ENCODE data around the gene SMAD7. TPM values are rescaled to one million over a fixed set of nuclear protein-coding genes. Genes with fewer than 3 reads are reported as not detected.
A peak's percentile ranks its signal among the peaks of the same experiment; 100 is the strongest.

Gene SMAD7
- total and polyA plus RNA-seq, 2 donors: 7.8 to 9.3 TPM

- WGBS: 68% methylated on average over 15 of the region's 15 CpGs
- H3K27ac ChIP-seq (ENCODE audit: low read depth in 1 of 2, low read length in 1 of 2): no peak overlapping the region
- H3K27me3 ChIP-seq (ENCODE audit: control insufficient read depth in 2 of 2, insufficient read depth in 1 of 2, low read length in 1 of 2): peaks cover 0 to 59% of the 10 kb centered on the region in 2 donors
- no peaks in the 10 kb centered on the region for H3K36me3 ChIP-seq (ENCODE audit: control insufficient read depth in 2 of 2, insufficient read depth in 2 of 2, low read length in 1 of 2)
- no peak overlapping the region for H3K4me3 ChIP-seq (ENCODE audit: low read length in 2 of 2)
- H3K4me1 ChIP-seq (ENCODE audit: control insufficient read depth in 2 of 2, insufficient read depth in 2 of 2, low read length in 2 of 2): peaks cover 7 to 52% of the 10 kb centered on the region in 2 donors
- H3K9me3 ChIP-seq (ENCODE audit: control insufficient read depth in 2 of 2, insufficient read depth in 1 of 2, low read length in 1 of 2): no peaks in the 10 kb centered on the region
- peak in 1 of 9 donors; percentile 31 for DNase-seq (ENCODE audit: low read depth in 6 of 9, low spot score in 9 of 9)
Observed at GRCh38 chr18:48923746-48924629, 26.8 kb downstream of the SMAD7 start.

DNA sequence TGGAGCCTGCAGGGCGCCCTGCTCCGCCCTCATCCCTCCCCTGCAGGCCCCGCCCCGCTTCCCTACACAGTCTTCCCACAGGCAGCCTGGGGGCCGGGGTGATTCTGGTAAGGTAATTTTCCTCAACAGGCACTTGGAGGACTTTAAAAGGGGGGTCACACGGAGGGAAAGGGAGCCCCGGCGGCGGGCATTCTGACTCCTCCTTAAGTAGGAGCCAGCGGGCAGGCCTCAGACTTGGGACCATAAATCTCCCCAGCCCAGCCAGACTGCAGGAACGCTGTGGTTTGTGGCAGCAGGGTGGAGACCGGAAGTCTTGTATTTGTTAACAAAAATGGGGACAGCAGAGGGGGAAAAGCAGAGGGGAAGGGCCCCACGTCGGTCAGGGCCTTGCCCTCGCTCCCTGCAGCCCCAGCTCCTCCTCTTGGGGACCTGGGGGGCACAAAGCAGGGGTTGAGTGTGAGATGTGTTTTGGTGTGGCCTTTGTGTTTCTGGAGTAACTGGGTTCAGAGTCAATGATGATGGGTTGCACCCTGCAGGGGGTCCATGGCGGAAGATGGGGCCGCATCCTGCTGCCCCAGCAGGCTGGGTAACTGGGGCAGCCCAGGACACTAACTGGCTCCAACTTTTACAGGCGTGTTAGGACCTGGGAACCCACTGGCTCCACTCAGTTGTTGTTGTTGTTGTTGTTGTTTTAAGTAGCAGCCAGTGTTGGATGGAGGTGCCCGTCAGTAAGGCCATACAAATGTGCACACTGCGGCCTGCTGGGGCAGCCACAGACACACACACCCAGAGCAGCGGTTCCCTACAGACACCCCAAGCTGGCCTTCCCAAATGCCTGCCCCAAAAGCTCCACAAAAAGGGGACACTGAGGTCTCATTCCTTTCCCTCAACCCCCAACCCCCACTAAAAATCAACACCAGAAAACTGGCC lies 27.7 kb downstream of the SMAD7 start:
- WGBS: 43% methylated on average over 21 of the region's 21 CpGs
- peaks cover 0 to 54% of the 10 kb centered on the region in 2 donors for H3K27me3 ChIP-seq (ENCODE audit: control insufficient read depth in 2 of 2, insufficient read depth in 1 of 2, low read length in 1 of 2)
- DNase-seq (ENCODE audit: low read depth in 6 of 9, low spot score in 9 of 9): peak in 1 of 9 donors; percentile 38
- H3K36me3 ChIP-seq (ENCODE audit: control insufficient read depth in 2 of 2, insufficient read depth in 2 of 2, low read length in 1 of 2): no peaks in the 10 kb centered on the region
- H3K9me3 ChIP-seq (ENCODE audit: control insufficient read depth in 2 of 2, insufficient read depth in 1 of 2, low read length in 1 of 2): no peaks in the 10 kb centered on the region
- no peak overlapping the region for H3K4me3 ChIP-seq (ENCODE audit: low read length in 2 of 2)
- H3K4me1 ChIP-seq (ENCODE audit: control insufficient read depth in 2 of 2, insufficient read depth in 2 of 2, low read length in 2 of 2): peaks cover 7 to 45% of the 10 kb centered on the region in 2 donors
- no peak overlapping the region for H3K27ac ChIP-seq (ENCODE audit: low read depth in 1 of 2, low read length in 1 of 2)

DNA sequence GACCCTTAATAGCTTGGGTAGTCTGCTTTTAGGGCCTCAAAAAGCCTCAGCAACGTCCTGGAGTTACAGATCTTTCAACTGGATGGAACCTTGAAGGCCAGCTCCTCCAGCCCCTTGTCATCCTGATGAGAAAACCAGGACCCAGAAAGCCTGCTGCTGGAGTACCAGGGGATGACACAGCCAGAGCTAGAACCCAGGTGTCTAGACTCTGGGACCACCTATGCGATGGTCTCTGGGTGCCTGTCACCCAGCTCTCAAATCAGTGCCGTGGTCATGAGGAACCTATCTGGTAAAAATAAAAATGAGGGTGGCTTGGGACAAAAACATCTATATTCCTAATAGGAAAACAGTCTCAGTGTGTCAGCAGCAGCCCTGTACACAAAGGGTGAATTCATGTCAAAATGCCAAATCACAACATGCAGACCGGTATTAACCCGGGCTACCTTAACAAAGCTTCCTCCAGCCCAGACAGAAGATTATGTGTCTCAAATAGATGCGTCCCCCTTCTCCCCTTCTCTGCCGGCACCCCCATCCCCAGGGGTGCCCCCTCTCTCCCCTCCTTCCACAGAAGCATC lies 28.5 kb downstream of the SMAD7 start:
- no peaks in the 10 kb centered on the region for H3K9me3 ChIP-seq (ENCODE audit: control insufficient read depth in 2 of 2, insufficient read depth in 1 of 2, low read length in 1 of 2)
- peaks cover 0 to 54% of the 10 kb centered on the region in 2 donors for H3K27me3 ChIP-seq (ENCODE audit: control insufficient read depth in 2 of 2, insufficient read depth in 1 of 2, low read length in 1 of 2)
- H3K4me1 ChIP-seq (ENCODE audit: control insufficient read depth in 2 of 2, insufficient read depth in 2 of 2, low read length in 2 of 2): peaks cover 7 to 37% of the 10 kb centered on the region in 2 donors
- H3K36me3 ChIP-seq (ENCODE audit: control insufficient read depth in 2 of 2, insufficient read depth in 2 of 2, low read length in 1 of 2): no peaks in the 10 kb centered on the region
- H3K4me3 ChIP-seq (ENCODE audit: low read length in 2 of 2): no peak overlapping the region
- WGBS: 55% methylated on average over 7 of the region's 7 CpGs
- no peak for DNase-seq (ENCODE audit: low read depth in 6 of 9, low spot score in 9 of 9)
- H3K27ac ChIP-seq (ENCODE audit: low read depth in 1 of 2, low read length in 1 of 2): no peak overlapping the region

DNA sequence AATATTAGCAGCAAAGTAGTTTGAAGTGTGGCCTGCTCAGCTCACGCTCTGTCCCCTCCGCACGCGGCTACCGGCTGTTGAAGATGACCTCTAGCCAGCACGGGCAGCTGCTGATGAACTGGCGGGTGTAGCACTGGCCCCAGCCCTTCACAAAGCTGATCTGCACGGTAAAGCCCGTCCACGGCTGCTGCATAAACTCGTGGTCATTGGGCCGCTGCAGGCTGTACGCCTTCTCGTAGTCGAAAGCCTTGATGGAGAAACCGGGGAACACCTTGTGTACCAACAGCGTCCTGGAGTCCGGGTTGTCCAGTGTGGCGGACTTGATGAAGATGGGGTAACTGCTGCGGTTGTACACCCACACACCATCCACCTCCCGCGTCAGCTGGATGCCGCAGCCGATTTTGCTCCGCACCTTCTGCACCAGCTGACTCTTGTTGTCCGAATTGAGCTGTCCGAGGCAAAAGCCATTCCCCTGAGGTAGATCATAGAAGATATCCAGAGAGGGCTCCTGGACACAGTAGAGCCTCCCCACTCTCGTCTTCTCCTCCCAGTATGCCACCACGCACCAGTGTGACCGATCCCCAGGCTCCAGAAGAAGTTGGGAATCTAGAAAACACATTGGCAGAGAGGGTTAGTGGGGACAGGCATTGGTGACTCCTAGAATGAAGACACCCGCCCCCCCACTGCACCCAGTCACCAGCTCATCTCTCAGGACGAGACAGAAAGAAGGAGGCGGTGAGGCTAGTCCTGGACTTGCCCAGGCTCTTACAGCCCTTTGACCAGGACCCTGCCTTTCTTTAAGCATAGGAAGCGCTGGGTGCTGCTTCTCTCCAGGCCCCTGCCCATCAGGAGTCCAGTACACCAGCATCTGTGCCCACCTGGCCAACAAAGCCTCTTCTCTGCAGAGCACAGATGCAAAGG lies 29.2 kb downstream of the SMAD7 start:
- WGBS: 97% methylated on average over 34 of the region's 34 CpGs
- no peak overlapping the region for H3K4me3 ChIP-seq (ENCODE audit: low read length in 2 of 2)

GRCh38 chr18:48920408-48921038 lies 30.2 kb downstream of the SMAD7 start:
- Histone ChIP-seq H3K27ac (ENCODE audit: low read depth in 1 of 2, low read length in 1 of 2) (no peak overlapping the region), H3K4me1 (ENCODE audit: control insufficient read depth in 2 of 2, insufficient read depth in 2 of 2, low read length in 2 of 2) (peaks cover 7 to 35% of the 10 kb centered on the region in 2 donors), H3K4me3 (ENCODE audit: low read length in 2 of 2) (no peak overlapping the region), H3K9me3 (ENCODE audit: control insufficient read depth in 2 of 2, insufficient read depth in 1 of 2, low read length in 1 of 2) (no peaks in the 10 kb centered on the region), H3K27me3 (ENCODE audit: control insufficient read depth in 2 of 2, insufficient read depth in 1 of 2, low read length in 1 of 2) (peaks cover 0 to 49% of the 10 kb centered on the region in 2 donors), H3K36me3 (ENCODE audit: control insufficient read depth in 2 of 2, insufficient read depth in 2 of 2, low read length in 1 of 2) (no peaks in the 10 kb centered on the region)
- no peak for DNase-seq (ENCODE audit: low read depth in 6 of 9, low spot score in 9 of 9)
- 97% methylated on average over 16 of the region's 16 CpGs for WGBS

More for the DNA sequence above, 29.2 kb downstream of the SMAD7 start:
- Histone ChIP-seq H3K27me3 (ENCODE audit: control insufficient read depth in 2 of 2, insufficient read depth in 1 of 2, low read length in 1 of 2) (peaks cover 0 to 53% of the 10 kb centered on the region in 2 donors), H3K9me3 (ENCODE audit: control insufficient read depth in 2 of 2, insufficient read depth in 1 of 2, low read length in 1 of 2) (no peaks in the 10 kb centered on the region), H3K36me3 (ENCODE audit: control insufficient read depth in 2 of 2, insufficient read depth in 2 of 2, low read length in 1 of 2) (no peaks in the 10 kb centered on the region), H3K27ac (ENCODE audit: low read depth in 1 of 2, low read length in 1 of 2) (no peak overlapping the region), H3K4me1 (ENCODE audit: control insufficient read depth in 2 of 2, insufficient read depth in 2 of 2, low read length in 2 of 2) (peaks cover 7 to 35% of the 10 kb centered on the region in 2 donors)
- no peak for DNase-seq (ENCODE audit: low read depth in 6 of 9, low spot score in 9 of 9)

- Histone ChIP-seq H3K27me3 (ENCODE audit: control insufficient read depth in 2 of 2, insufficient read depth in 1 of 2, low read length in 1 of 2) (peaks cover 0 to 45% of the 10 kb centered on the region in 2 donors), H3K4me3 (ENCODE audit: low read length in 2 of 2) (no peak overlapping the region), H3K9me3 (ENCODE audit: control insufficient read depth in 2 of 2, insufficient read depth in 1 of 2, low read length in 1 of 2) (no peaks in the 10 kb centered on the region), H3K27ac (ENCODE audit: low read depth in 1 of 2, low read length in 1 of 2) (no peak overlapping the region), H3K36me3 (ENCODE audit: control insufficient read depth in 2 of 2, insufficient read depth in 2 of 2, low read length in 1 of 2) (no peaks in the 10 kb centered on the region), H3K4me1 (ENCODE audit: control insufficient read depth in 2 of 2, insufficient read depth in 2 of 2, low read length in 2 of 2) (peaks cover 7 to 26% of the 10 kb centered on the region in 2 donors)
- WGBS: 93% methylated on average over 3 of the region's 3 CpGs
- no peak for DNase-seq (ENCODE audit: low read depth in 6 of 9, low spot score in 9 of 9)
Observed at GRCh38 chr18:48919547-48919946, 31.2 kb downstream of the SMAD7 start.

- no peak for DNase-seq (ENCODE audit: low read depth in 6 of 9, low spot score in 9 of 9)
- Histone ChIP-seq H3K27me3 (ENCODE audit: control insufficient read depth in 2 of 2, insufficient read depth in 1 of 2, low read length in 1 of 2) (peaks cover 0 to 41% of the 10 kb centered on the region in 2 donors), H3K9me3 (ENCODE audit: control insufficient read depth in 2 of 2, insufficient read depth in 1 of 2, low read length in 1 of 2) (no peaks in the 10 kb centered on the region), H3K4me1 (ENCODE audit: control insufficient read depth in 2 of 2, insufficient read depth in 2 of 2, low read length in 2 of 2) (peaks cover 7 to 21% of the 10 kb centered on the region in 2 donors), H3K27ac (ENCODE audit: low read depth in 1 of 2, low read length in 1 of 2) (no peak overlapping the region), H3K4me3 (ENCODE audit: low read length in 2 of 2) (no peak overlapping the region), H3K36me3 (ENCODE audit: control insufficient read depth in 2 of 2, insufficient read depth in 2 of 2, low read length in 1 of 2) (no peaks in the 10 kb centered on the region)
- 94% methylated on average over 9 of the region's 9 CpGs for WGBS
Observed at GRCh38 chr18:48918660-48919456, 31.9 kb downstream of the SMAD7 start.

Data from thymus (tissue), 11 donors.